Placental epithelial cell (primary cell): ENCODE measurements around the gene ZNF362. TPM values are rescaled to one million over a fixed set of nuclear protein-coding genes. Genes with fewer than 3 reads are reported as not detected.

ENCODE experiments used
- small RNA-seq: library from RNA; depleted of rRNA; stranded (forward); fragments of <200 nt; gene quantifications from one replicate; pipeline ENCODE3, GENCODE V24; 2012
- total RNA-seq: library from RNA; depleted of rRNA; stranded (reverse); fragments of >200 nt; gene quantifications from 2 replicates; pipeline ENCODE4 v1.2.3, GENCODE V29; 2012

Gene ZNF362, protein sequence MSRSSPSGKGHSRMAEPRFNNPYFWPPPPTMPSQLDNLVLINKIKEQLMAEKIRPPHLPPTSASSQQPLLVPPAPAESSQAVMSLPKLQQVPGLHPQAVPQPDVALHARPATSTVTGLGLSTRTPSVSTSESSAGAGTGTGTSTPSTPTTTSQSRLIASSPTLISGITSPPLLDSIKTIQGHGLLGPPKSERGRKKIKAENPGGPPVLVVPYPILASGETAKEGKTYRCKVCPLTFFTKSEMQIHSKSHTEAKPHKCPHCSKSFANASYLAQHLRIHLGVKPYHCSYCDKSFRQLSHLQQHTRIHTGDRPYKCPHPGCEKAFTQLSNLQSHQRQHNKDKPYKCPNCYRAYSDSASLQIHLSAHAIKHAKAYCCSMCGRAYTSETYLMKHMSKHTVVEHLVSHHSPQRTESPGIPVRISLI
- total RNA-seq, result 26.5 and 31.0 TPM in 2 replicates

DNA sequence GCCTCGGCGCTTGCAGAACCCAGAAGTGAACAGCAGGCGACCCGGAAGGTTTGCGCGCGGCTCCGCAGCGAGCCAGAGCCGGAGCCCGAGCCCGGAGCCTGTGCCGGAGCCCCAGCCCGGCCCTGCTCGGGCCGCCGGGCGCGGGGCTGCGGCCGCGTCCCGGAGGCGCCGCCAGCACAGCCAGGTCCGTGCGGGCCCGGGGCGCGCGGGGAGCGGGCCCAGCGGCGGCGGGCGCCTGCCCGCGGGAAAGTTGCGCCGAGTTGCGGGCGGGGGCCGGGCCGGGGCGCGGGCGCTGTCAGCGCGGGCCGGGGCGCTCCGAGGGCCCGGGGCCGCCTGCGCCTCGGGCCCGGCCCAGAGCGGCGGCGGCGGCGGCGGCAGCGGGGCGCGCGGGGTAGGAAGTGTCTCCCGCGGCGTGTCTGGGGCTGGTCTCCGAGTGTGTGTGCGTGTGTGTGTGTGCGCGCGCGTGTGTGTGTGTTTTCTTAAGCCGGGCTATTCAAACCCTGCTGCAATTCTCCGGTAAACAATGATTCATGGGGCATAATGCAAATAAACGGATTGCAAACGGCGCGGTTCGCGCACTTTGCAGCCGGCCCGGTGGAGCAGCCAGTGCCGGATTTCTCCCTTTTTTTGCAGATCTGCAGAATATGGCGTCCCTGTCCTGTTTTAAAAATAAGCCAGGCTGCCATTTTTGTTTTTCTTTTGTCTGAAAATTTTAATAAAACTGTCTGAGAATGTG is at the start of gene ZNF362:
Gene ZNF362, plus strand, starts transcription at position 22 of the 736 bp plus-strand sequence. CDS start 14,083 bp downstream, outside the sequence.

DNA sequence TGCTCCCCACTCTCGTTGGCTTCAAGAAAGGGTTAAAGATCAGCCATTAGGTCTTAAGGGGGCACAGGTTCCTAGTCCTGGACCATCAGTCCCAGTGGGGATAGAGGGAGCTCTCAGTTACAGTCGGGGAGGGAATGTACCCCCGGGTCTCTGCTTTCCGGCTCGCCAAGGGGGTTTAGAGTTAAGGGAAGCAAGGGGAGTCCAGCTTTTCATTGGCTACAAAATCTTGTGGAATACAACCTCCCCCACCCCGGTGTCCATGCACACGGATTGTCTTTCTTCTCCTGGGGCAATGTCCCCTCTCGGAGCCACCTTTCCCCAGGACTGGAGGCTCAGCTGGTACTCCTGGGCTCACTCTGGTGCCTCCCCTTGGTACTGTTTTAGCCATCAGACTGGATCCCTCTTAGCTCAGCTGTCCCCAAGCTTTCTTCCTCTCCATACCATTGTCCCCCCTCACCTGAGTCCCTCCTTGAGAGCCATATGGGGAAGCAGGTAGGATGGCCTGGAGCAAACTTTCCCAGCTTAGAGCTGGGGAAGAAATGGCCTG is 64.4 kb downstream of the ZNF362 start, which contains the start of gene A3GALT2:
Gene A3GALT2, minus strand, starts transcription at position 480 of the 547 bp plus-strand sequence. Its CDS starts 0 bp downstream, at position 480.

Small RNAs within 50 kb of the gene (small RNA-seq; reads per million reads assigned to genes)
- gene RN7SKP16, result not detected

Other genes starting within 250 kb of the ZNF362 start
- 46.3 and 341 TPM in 2 replicates for gene AK2, start 219.6 kb upstream of the ZNF362 start, total RNA-seq
- gene AZIN2, start 175.3 kb upstream of the ZNF362 start, total RNA-seq, result 2.6 and 5.5 TPM in 2 replicates
- gene TRIM62, start 74.4 kb upstream of the ZNF362 start, total RNA-seq, result 2.0 and 2.8 TPM in 2 replicates
- gene A3GALT2, start 64.6 kb downstream of the ZNF362 start, total RNA-seq, result not detected in 2 replicates
- 40.0 and 50.3 TPM in 2 replicates for gene PHC2, start 174.6 kb downstream of the ZNF362 start, total RNA-seq
- gene ZSCAN20, start 216.2 kb downstream of the ZNF362 start, total RNA-seq, result 11.4 and 11.9 TPM in 2 replicates